LNCAP (cell line): Measurements from ENCODE around the gene OR51E2.

Experiments
- CTCF ChIP-seq: fragments of 450-650 bp; IDR thresholded peaks from 2 replicates; pipeline ENCODE4 v1.5.1; 2017; ENCODE audit warnings: mild to moderate bottlenecking

The OR51E2 gene

GRCh38 chr11:4700436-4700820, 2.8 kb upstream of the OR51E2 start:
- TF ChIP-seq CTCF: no peak

GRCh38 chr11:4699697-4700435, 2.2 kb upstream of the OR51E2 start:
- TF ChIP-seq CTCF: no peak

- TF ChIP-seq CTCF: no peak
Observed at GRCh38 chr11:4695442-4695841, 2.2 kb downstream of the OR51E2 start.

- no peak for TF ChIP-seq CTCF
Observed at GRCh38 chr11:4684631-4685285, 12.9 kb downstream of the OR51E2 start.

GRCh38 chr11:4682623-4683419, 14.8 kb downstream of the OR51E2 start:
- TF ChIP-seq CTCF: no peak

GRCh38 chr11:4680341-4680740, 17.3 kb downstream of the OR51E2 start:
- TF ChIP-seq CTCF: no peak

- TF ChIP-seq CTCF: no peak
Observed at GRCh38 chr11:4677948-4678347, 19.7 kb downstream of the OR51E2 start.
